ENCODE data around the gene MPZL1.
"Not testable (repeated sequence)": the region's sequence is repeated elsewhere in the genome, so short reads cannot be mapped to it uniquely, and the experiment has no call there.

GRCh38 chr1:167806235-167806634 is 84.5 kb downstream of the MPZL1 start:
- not testable (repeated sequence) for TF ChIP-seq CTCF (IDR thresholded peaks at IDR 0.05; ENCODE audit: extremely low read depth in 1 of 2, insufficient read depth in 1 of 2, low read depth in 1 of 2, low read length in 2 of 2); POLR2A (IDR thresholded peaks at IDR 0.05; ENCODE audit: low read depth, low read length); GATA2 (IDR thresholded peaks at IDR 0.05; ENCODE audit: insufficient read depth, insufficient read length, low read depth, low read length); POLR2AphosphoS5 (IDR thresholded peaks at IDR 0.05; ENCODE audit: insufficient read depth, low read depth, low read length)
